ENCODE data around the gene UTP3.

The UTP3 gene

DNA sequence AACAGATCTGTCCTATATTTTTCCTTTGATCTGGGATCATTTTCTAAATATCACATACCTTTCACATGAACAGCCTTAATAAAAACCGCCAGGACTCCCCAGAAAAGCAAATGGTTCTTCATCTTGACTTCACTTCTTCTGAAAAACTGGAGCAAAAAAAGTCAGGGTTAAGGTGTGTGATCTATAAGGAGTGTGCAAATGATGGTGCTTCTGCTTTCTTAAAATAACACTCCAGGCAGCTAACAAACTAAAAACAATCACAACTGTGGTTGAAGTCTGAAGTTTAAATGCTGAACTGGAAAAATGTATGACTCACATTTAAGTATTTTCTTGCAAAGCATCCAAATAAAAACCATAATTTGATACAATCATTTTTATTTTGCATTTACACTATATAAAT, 22.0 kb upstream of the UTP3 start, which contains the start of gene JCHAIN:
Gene JCHAIN (minus strand): TSS at position 140 of the 400 bp plus-strand sequence. CDS start 18 bp downstream, at position 122.
- no peak within 1 kb of the TSS for H3K4me3 ChIP-seq (ENCODE audit: low read depth, low read length)
- no peaks in the 10 kb centered on the region for H3K27me3 ChIP-seq (ENCODE audit: control insufficient read depth, insufficient read depth, low read length)
- H3K27ac ChIP-seq: no peak within 1 kb of the TSS
- H3K36me3 ChIP-seq (ENCODE audit: control insufficient read depth, insufficient read depth, low read length): no peaks in the 10 kb centered on the region
- no peak within 1 kb of the TSS for H2AFZ ChIP-seq
- H3K9me3 ChIP-seq (ENCODE audit: control insufficient read depth, low read length): no peaks in the 10 kb centered on the region
- H3K4me1 ChIP-seq: no peaks in the 10 kb centered on the region
- H3K4me2 ChIP-seq (ENCODE audit: low read length): no peak within 1 kb of the TSS
- TF ChIP-seq, protein P1, sequence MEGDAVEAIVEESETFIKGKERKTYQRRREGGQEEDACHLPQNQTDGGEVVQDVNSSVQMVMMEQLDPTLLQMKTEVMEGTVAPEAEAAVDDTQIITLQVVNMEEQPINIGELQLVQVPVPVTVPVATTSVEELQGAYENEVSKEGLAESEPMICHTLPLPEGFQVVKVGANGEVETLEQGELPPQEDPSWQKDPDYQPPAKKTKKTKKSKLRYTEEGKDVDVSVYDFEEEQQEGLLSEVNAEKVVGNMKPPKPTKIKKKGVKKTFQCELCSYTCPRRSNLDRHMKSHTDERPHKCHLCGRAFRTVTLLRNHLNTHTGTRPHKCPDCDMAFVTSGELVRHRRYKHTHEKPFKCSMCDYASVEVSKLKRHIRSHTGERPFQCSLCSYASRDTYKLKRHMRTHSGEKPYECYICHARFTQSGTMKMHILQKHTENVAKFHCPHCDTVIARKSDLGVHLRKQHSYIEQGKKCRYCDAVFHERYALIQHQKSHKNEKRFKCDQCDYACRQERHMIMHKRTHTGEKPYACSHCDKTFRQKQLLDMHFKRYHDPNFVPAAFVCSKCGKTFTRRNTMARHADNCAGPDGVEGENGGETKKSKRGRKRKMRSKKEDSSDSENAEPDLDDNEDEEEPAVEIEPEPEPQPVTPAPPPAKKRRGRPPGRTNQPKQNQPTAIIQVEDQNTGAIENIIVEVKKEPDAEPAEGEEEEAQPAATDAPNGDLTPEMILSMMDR (IDR thresholded peaks at IDR 0.05): no peak
- H3K79me2 ChIP-seq: no peaks in the 10 kb centered on the region
- H3K9ac ChIP-seq: no peak within 1 kb of the TSS

GRCh38 chr4:70667740-70668535, 20.4 kb upstream of the UTP3 start:
- H2AFZ ChIP-seq: no peak overlapping the region
- no peaks in the 10 kb centered on the region for H3K4me1 ChIP-seq
- H3K36me3 ChIP-seq (ENCODE audit: control insufficient read depth, insufficient read depth, low read length): no peaks in the 10 kb centered on the region
- TF ChIP-seq, protein P1 (IDR thresholded peaks at IDR 0.05): no peak
- no peaks in the 10 kb centered on the region for H3K79me2 ChIP-seq
- H3K4me2 ChIP-seq (ENCODE audit: low read length): no peak overlapping the region
- no peak overlapping the region for H3K27ac ChIP-seq
- no peaks in the 10 kb centered on the region for H3K27me3 ChIP-seq (ENCODE audit: control insufficient read depth, insufficient read depth, low read length)
- no peak overlapping the region for H3K4me3 ChIP-seq (ENCODE audit: low read depth, low read length)
- no peaks in the 10 kb centered on the region for H3K9me3 ChIP-seq (ENCODE audit: control insufficient read depth, low read length)
- H3K9ac ChIP-seq: no peak overlapping the region

- Histone ChIP-seq H3K27ac (no peak overlapping the region), H2AFZ (no peak overlapping the region), H3K36me3 (ENCODE audit: control insufficient read depth, insufficient read depth, low read length) (no peaks in the 10 kb centered on the region), H3K4me3 (ENCODE audit: low read depth, low read length) (no peak overlapping the region), H3K27me3 (ENCODE audit: control insufficient read depth, insufficient read depth, low read length) (no peaks in the 10 kb centered on the region), H3K9me3 (ENCODE audit: control insufficient read depth, low read length) (no peaks in the 10 kb centered on the region), H3K9ac (no peak overlapping the region), H3K4me1 (no peaks in the 10 kb centered on the region), H3K79me2 (no peaks in the 10 kb centered on the region), H3K4me2 (ENCODE audit: low read length) (no peak overlapping the region)
- TF ChIP-seq, protein P1 (IDR thresholded peaks at IDR 0.05): no peak
Observed at GRCh38 chr4:70670332-70671014, 17.9 kb upstream of the UTP3 start.

DNA sequence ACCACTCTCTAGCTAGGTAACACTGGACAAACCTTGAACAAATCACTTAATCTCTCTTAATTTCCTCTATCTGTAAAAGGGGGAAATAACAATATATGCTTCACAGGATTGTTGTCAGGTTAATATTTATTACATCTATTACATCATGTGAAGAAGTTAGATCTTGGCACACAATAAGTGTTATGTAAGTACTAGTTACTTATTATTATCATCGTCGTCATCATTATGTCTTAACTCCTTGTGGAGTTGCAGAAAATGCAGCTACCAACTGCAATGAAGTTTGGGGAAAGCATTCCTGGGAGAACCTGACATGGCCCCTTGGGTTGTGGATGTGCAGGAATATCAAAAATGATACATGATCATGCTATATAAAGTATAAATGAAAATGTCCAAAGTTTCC, 17.2 kb upstream of the UTP3 start:
- no peaks in the 10 kb centered on the region for H3K4me1 ChIP-seq
- TF ChIP-seq, protein P1 (IDR thresholded peaks at IDR 0.05): no peak
- H3K27me3 ChIP-seq (ENCODE audit: control insufficient read depth, insufficient read depth, low read length): no peaks in the 10 kb centered on the region
- H3K9me3 ChIP-seq (ENCODE audit: control insufficient read depth, low read length): no peaks in the 10 kb centered on the region
- H3K4me3 ChIP-seq (ENCODE audit: low read depth, low read length): no peak overlapping the region
- no peaks in the 10 kb centered on the region for H3K79me2 ChIP-seq
- no peak overlapping the region for H3K9ac ChIP-seq
- no peaks in the 10 kb centered on the region for H3K36me3 ChIP-seq (ENCODE audit: control insufficient read depth, insufficient read depth, low read length)
- no peak overlapping the region for H3K27ac ChIP-seq
- no peak overlapping the region for H2AFZ ChIP-seq
- H3K4me2 ChIP-seq (ENCODE audit: low read length): no peak overlapping the region
